ENCODE measurements around the gene TCERG1L. TPM values are rescaled to one million over a fixed set of nuclear protein-coding genes. Genes with fewer than 3 reads are reported as not detected.

TCERG1L gene
- total RNA-seq, 1 donor from 2014 or later: 0.46 TPM

DNA sequence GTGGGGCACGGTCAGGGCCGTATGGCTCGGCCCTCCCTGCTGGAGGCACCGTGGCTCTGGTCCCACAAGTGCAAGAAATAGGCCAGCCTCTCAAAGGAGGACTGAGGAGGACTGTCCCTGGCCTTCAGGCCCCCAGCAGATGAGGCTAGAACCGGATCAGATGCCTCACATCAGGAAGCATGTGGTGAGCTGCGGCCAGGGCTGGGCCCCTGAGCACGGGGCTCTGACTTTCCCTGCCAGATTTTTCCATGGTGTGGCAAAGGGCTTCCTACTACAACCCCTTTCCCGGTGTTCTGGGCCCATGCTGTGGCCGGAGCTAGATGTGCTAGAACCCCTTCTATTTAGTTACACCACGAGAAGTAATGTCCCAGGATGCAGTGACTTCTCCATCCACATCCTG, 100.4 kb downstream of the TCERG1L start:
- DNase-seq (ENCODE audit: low read depth): no peak

DNA sequence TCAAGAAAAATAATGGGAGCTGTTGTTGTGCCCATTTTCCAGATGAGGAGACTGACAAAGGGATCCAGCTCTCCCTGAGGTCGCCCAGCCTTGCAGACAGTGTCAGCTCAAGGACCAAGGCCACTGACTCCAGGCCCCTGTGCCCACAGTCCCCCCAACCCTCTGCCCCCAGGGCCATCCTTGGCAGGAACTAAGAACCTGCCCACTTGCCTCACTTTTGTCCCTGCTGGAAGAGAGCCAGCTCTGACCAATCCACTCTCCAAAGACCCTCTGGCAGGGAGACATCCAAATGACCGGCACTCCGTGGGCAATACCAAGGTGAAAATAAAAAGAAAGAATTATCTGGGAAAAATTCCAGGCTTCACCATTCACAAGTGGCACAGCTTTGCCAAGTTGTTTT, 101.3 kb downstream of the TCERG1L start:
- DNase-seq (ENCODE audit: low read depth): no peak
- no peaks in the 10 kb centered on the region for H3K36me3 ChIP-seq (ENCODE audit: control insufficient read depth, insufficient read depth, low read length)
- no peaks in the 10 kb centered on the region for H3K27me3 ChIP-seq (ENCODE audit: control insufficient read depth, insufficient read depth, low read length)
- no peak overlapping the region for H3K4me3 ChIP-seq (ENCODE audit: low read depth, low read length)
- TF ChIP-seq, protein P1, sequence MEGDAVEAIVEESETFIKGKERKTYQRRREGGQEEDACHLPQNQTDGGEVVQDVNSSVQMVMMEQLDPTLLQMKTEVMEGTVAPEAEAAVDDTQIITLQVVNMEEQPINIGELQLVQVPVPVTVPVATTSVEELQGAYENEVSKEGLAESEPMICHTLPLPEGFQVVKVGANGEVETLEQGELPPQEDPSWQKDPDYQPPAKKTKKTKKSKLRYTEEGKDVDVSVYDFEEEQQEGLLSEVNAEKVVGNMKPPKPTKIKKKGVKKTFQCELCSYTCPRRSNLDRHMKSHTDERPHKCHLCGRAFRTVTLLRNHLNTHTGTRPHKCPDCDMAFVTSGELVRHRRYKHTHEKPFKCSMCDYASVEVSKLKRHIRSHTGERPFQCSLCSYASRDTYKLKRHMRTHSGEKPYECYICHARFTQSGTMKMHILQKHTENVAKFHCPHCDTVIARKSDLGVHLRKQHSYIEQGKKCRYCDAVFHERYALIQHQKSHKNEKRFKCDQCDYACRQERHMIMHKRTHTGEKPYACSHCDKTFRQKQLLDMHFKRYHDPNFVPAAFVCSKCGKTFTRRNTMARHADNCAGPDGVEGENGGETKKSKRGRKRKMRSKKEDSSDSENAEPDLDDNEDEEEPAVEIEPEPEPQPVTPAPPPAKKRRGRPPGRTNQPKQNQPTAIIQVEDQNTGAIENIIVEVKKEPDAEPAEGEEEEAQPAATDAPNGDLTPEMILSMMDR (IDR thresholded peaks at IDR 0.05; ENCODE audit: insufficient read depth, low read length, poor library complexity, severe bottlenecking): no peak

More for the DNA sequence above, 100.4 kb downstream of the TCERG1L start:
- no peak overlapping the region for H3K4me3 ChIP-seq (ENCODE audit: low read depth, low read length)
- no peaks in the 10 kb centered on the region for H3K36me3 ChIP-seq (ENCODE audit: control insufficient read depth, insufficient read depth, low read length)
- no peaks in the 10 kb centered on the region for H3K27me3 ChIP-seq (ENCODE audit: control insufficient read depth, insufficient read depth, low read length)
- TF ChIP-seq, protein P1 (IDR thresholded peaks at IDR 0.05; ENCODE audit: insufficient read depth, low read length, poor library complexity, severe bottlenecking): no peak

DNA sequence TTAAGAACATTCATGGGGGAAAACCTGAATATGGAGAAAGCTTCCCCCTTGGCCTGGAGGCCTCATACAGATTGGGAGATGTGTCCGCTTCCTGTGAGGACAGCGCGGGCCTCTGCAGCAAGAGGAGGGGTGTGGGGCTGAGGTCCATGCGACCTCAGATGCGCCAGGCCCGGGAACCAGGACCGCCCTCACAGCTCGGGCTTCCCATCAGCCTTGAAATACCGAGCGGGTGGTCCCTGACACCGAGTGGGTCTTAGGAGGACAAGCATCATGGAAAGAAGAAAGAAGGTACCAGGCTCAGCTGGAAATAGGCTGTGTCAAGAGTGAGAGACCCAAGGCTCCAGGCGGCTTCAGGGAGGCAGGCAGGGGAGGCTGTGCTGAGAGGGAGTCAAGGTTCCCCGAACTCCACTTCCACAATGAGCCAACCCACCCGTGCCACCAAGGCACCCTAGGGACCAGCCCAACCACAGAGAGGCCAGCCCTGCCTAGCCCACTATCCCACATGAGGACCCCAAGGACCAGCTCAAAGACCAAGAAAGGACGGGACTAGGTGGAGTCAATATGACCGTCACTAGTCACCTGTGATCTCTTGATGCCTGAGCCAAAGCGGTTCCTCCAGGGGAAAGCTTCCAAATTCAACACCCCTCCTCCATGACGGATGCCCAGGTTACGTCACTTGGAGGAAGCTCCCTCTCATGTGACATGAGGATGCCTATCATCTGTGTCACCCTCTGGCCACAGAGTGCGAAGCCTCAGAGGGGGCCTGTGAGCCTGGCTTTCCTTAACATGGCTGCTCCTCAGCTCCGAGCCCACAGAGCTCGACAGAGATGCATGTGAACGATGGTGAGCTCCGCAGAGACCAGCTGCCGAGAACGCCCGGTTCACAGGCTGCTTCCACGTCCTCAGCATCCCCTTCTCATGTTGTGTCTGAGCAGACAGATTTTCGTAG, 103.7 kb downstream of the TCERG1L start:
- DNase-seq (ENCODE audit: low read depth): no peak
- no peaks in the 10 kb centered on the region for H3K36me3 ChIP-seq (ENCODE audit: control insufficient read depth, insufficient read depth, low read length)
- H3K27me3 ChIP-seq (ENCODE audit: control insufficient read depth, insufficient read depth, low read length): no peaks in the 10 kb centered on the region
- H3K4me3 ChIP-seq (ENCODE audit: low read depth, low read length): no peak overlapping the region
- TF ChIP-seq, protein P1 (IDR thresholded peaks at IDR 0.05; ENCODE audit: insufficient read depth, low read length, poor library complexity, severe bottlenecking): no peak

DNA sequence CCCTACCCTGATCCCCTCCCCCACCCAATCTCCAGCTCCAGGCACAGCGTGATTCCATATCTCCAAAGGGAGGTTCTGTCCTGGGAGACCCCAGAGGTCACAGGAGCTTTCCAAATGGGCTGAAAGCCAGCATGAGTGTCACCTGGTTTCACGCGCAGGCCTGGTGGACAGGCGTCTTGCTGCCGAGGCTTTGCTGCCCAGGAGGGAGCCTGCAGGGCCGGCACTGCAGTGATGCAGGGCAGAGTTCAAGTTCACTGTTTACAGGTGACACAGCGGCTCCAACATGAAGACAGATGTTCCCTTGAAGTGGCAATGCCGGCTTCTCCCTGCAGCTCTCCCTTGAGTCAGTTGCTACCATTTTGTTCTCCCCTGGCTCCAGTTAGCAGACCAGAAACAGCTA, 104.3 kb downstream of the TCERG1L start:
- Histone ChIP-seq H3K36me3 (ENCODE audit: control insufficient read depth, insufficient read depth, low read length) (no peaks in the 10 kb centered on the region), H3K27me3 (ENCODE audit: control insufficient read depth, insufficient read depth, low read length) (no peaks in the 10 kb centered on the region), H3K4me3 (ENCODE audit: low read depth, low read length) (no peak overlapping the region)
- DNase-seq (ENCODE audit: low read depth): no peak
- TF ChIP-seq, protein P1 (IDR thresholded peaks at IDR 0.05; ENCODE audit: insufficient read depth, low read length, poor library complexity, severe bottlenecking): no peak

DNA sequence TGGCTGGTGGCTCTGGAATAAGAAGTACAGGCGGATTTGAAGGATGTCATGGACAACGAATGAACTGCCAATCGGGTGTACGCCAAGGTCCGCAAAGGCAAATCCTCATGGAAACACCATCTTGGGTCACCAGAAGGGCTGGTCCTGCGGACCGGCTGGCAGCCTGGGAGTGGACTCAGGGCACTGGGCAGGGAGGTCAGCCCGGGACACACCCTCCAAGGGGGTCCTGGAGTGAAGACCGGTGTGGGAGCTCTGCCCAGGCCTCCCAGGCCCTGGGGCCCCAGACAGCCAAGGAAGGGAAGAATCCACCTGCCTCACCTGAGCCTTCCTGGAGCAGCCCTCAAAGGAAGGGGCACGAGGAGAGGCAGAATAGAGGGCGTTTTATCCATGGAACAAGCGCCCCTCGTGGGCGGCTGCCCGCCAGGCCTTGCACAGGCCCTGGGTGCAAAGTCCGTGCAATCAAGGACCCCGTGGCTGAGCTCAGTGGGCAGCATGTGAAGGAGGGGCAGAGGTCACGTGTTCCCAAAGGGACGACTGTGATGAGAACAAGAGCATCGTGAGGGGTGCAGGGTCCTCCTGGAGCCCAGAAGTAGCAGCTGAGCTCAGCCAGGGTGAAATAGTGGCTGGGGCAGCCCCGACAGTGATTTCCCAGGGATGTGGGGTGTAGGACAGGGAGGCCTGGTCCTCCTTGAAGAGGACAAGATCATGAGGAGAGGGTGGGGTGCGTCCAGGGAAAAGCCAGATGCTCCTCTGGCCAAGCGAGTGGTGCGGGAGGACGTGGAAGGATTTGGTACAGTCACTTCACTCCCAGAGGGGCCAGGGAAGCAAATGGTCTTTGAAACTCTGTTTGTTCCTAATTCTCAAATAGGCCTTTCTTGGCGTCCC, 105.2 kb downstream of the TCERG1L start:
- Histone ChIP-seq H3K4me3 (ENCODE audit: low read depth, low read length) (no peak overlapping the region), H3K36me3 (ENCODE audit: control insufficient read depth, insufficient read depth, low read length) (no peaks in the 10 kb centered on the region), H3K27me3 (ENCODE audit: control insufficient read depth, insufficient read depth, low read length) (no peaks in the 10 kb centered on the region)
- no peak for DNase-seq (ENCODE audit: low read depth)
- TF ChIP-seq, protein P1 (IDR thresholded peaks at IDR 0.05; ENCODE audit: insufficient read depth, low read length, poor library complexity, severe bottlenecking): no peak

Data from kidney epithelial cell (primary cell).